IMR-90 (cell line): ENCODE measurements around the gene CNNM2. TPM values are rescaled to one million over a fixed set of nuclear protein-coding genes. Genes with fewer than 3 reads are reported as not detected.

Source experiments
- ATAC-seq: fragments of 200-7000 bp; cut with Tn5 transposase; 2 replicates; pipeline ENCODE4 v1.9.1; 2020; ENCODE audit warnings: low read depth, mild to moderate bottlenecking, moderate library complexity
- BruUV-seq: library from RNA; stranded (reverse); fragments of 400-500 nt; replicated peaks from 2 replicates; lab custom pipeline; 2021; lab: Mats Ljungman, UMichigan
- CTCF ChIA-PET: fragments of 300-600 bp; formaldehyde crosslinking; extraction: SDS; loops from one replicate; lab custom pipeline; 2021; ENCODE audit warnings: antibody characterized with exemption; lab: Yijun Ruan, JAX
- POLR2A ChIA-PET: fragments of 300-600 bp; sonication (Branson Sonifier 250); formaldehyde crosslinking; loops from one replicate; lab custom pipeline; 2022; ENCODE audit warnings: antibody characterized with exemption; ENCODE audit not compliant: unreplicated experiment; lab: Charles Lee
- DNase-seq: peaks from one replicate; pipeline ENCODE4 v3.0.0; 2013
- H2AFZ ChIP-seq: replicated peaks from 2 replicates; pipeline ENCODE3; 2013; ENCODE audit warnings: low read length, mild to moderate bottlenecking; ENCODE audit not compliant: poor library complexity
- H2AK5ac ChIP-seq: 2 replicates; pipeline ENCODE4 v1.6.1; 2013; ENCODE audit warnings: low read depth, low read length, inconsistent platforms
- H2AK9ac ChIP-seq: replicated peaks from 2 replicates; pipeline ENCODE3; 2013; ENCODE audit warnings: mild to moderate bottlenecking, low read depth, low read length, moderate library complexity; ENCODE audit not compliant: poor library complexity
- H2BK120ac ChIP-seq: 2 replicates; pipeline ENCODE4 v1.6.1; 2013; ENCODE audit warnings: low read depth, low read length, inconsistent platforms
- H2BK15ac ChIP-seq: 3 replicates; pipeline ENCODE4 v1.6.1; 2013; ENCODE audit warnings: low read depth, low read length, inconsistent platforms
- H2BK20ac ChIP-seq: 2 replicates; pipeline ENCODE4 v1.6.1; 2013; ENCODE audit warnings: low read depth, mild to moderate bottlenecking, inconsistent platforms, low read length, moderate library complexity
- H2BK5ac ChIP-seq: 2 replicates; pipeline ENCODE4 v1.6.1; 2013; ENCODE audit warnings: mild to moderate bottlenecking, low read depth, low read length, inconsistent platforms; ENCODE audit not compliant: poor library complexity, severe bottlenecking
- H3K14ac ChIP-seq: replicated peaks from 2 replicates; pipeline ENCODE4 v1.6.1; 2013; ENCODE audit warnings: low read depth, low read length, inconsistent platforms
- H3K18ac ChIP-seq: 2 replicates; pipeline ENCODE4 v1.6.1; 2013; ENCODE audit warnings: low read depth, low read length, control low read depth
- H3K23ac ChIP-seq: 2 replicates; pipeline ENCODE4 v1.6.1; 2013; ENCODE audit warnings: low read depth, low read length, inconsistent platforms
- H3K27ac ChIP-seq: 2 replicates; pipeline ENCODE4 v1.5.1; 2013; ENCODE audit warnings: mild to moderate bottlenecking, control low read depth, low read length; ENCODE audit not compliant: insufficient read depth
- H3K27me3 ChIP-seq: 2 replicates; pipeline ENCODE4 v1.6.1; 2013; ENCODE audit warnings: low read length; ENCODE audit not compliant: control insufficient read depth, insufficient read depth
- H3K36me3 ChIP-seq: 2 replicates; pipeline ENCODE4 v1.6.1; 2013; ENCODE audit warnings: low read length, mixed read lengths; ENCODE audit not compliant: control insufficient read depth, insufficient read depth
- H3K4ac ChIP-seq: 2 replicates; pipeline ENCODE4 v1.6.1; 2013; ENCODE audit warnings: low read depth, low read length, inconsistent platforms
- H3K4me1 ChIP-seq: 2 replicates; pipeline ENCODE4 v1.6.1; 2013; ENCODE audit warnings: low read length, mixed read lengths; ENCODE audit not compliant: control insufficient read depth, insufficient read depth
- H3K4me2 ChIP-seq: 2 replicates; pipeline ENCODE4 v1.6.1; 2013; ENCODE audit warnings: low read depth, mild to moderate bottlenecking, control low read depth, low read length, moderate library complexity
- H3K4me3 ChIP-seq: 2 replicates; pipeline ENCODE4 v1.5.1; 2013; ENCODE audit warnings: low read depth, mild to moderate bottlenecking, control low read depth, low read length, moderate library complexity; ENCODE audit not compliant: insufficient read depth
- H3K56ac ChIP-seq: 2 replicates; pipeline ENCODE4 v1.6.1; 2013; ENCODE audit warnings: low read length, inconsistent platforms; ENCODE audit not compliant: insufficient read depth; ENCODE audit errors: extremely low read depth
- H3K79me1 ChIP-seq, 2 experiments: 2 replicates each; pipeline ENCODE4 v1.6.1; 2013; ENCODE audit warnings: low read length in 2 of 2, inconsistent platforms in 1 of 2, low read depth in 1 of 2
- H3K9ac ChIP-seq: 2 replicates; pipeline ENCODE4 v1.6.1; 2013; ENCODE audit warnings: low read depth, low read length, control low read depth
- H3K9me1 ChIP-seq: 2 replicates; pipeline ENCODE4 v1.6.1; 2013; ENCODE audit warnings: low read length, inconsistent platforms; ENCODE audit not compliant: insufficient read depth
- H3K9me3 ChIP-seq: 2 replicates; pipeline ENCODE4 v1.6.1; 2013; ENCODE audit warnings: low read length; ENCODE audit not compliant: control insufficient read depth, insufficient read depth
- H4K20me1 ChIP-seq: 2 replicates; pipeline ENCODE4 v1.6.1; 2013; ENCODE audit warnings: low read length, inconsistent platforms; ENCODE audit not compliant: insufficient read depth
- H4K5ac ChIP-seq: 2 replicates; pipeline ENCODE4 v1.6.1; 2013; ENCODE audit warnings: mild to moderate bottlenecking, low read depth, low read length, control low read depth
- H4K8ac ChIP-seq, 2 experiments: 2 replicates each; pipeline ENCODE4 v1.6.1; 2013; ENCODE audit warnings: low read depth in 2 of 2, low read length in 2 of 2, control low read depth in 1 of 2, inconsistent platforms in 1 of 2
- H4K91ac ChIP-seq: 2 replicates; pipeline ENCODE4 v1.6.1; 2013; ENCODE audit warnings: low read depth, low read length, inconsistent platforms; ENCODE audit not compliant: insufficient read depth
- CEBPB ChIP-seq: IDR thresholded peaks from 2 replicates; pipeline ENCODE4 v1.6.1; 2012; ENCODE audit warnings: low read depth, low read length, improper control_type of control experiment
- FOS ChIP-seq: fragments of 150-350 bp; IDR thresholded peaks from 2 replicates; pipeline ENCODE4 v1.6.1; 2016; ENCODE audit warnings: low read depth, low read length
- MXI1 ChIP-seq: IDR thresholded peaks from 2 replicates; pipeline ENCODE4 v1.6.1; 2012; ENCODE audit warnings: low read depth, mild to moderate bottlenecking, low read length, moderate library complexity, borderline replicate concordance
- RAD21 ChIP-seq: IDR thresholded peaks from 2 replicates; pipeline ENCODE4 v1.6.1; 2012; ENCODE audit warnings: low read length, improper control_type of control experiment
- SMC3 ChIP-seq: fragments of 150-350 bp; IDR thresholded peaks from 2 replicates; pipeline ENCODE4 v1.6.1; 2016; ENCODE audit warnings: low read depth, mild to moderate bottlenecking, antibody characterized with exemption, low read length, moderate library complexity
- USF2 ChIP-seq: fragments of 150-350 bp; IDR thresholded peaks from 2 replicates; pipeline ENCODE4 v1.6.1; 2017; ENCODE audit warnings: mild to moderate bottlenecking, antibody characterized with exemption, low read length, low read depth
- WGBS, 2 experiments: methylation state at CpG; one replicate each; pipeline versions ENCODE4 v1.1.5 to v1.1.7; 2013; ENCODE audit warnings: missing lambda C conversion rate in 2 of 2; ENCODE audit not compliant: insufficient read length in 1 of 2; ENCODE audit errors: extremely low coverage in 2 of 2; 5-methylcytosine and 5-hydroxymethylcytosine counted together
- dilution Hi-C: fragments of 300-500 bp; cut with HindIII; formaldehyde crosslinking; loops from one replicate; pipeline ENCODE4 v1.14.3; 2018; ENCODE audit warnings: low sequenced_read_pairs; ENCODE audit not compliant: unreplicated experiment
- in situ Hi-C: fragments of 300-500 bp; cut with MboI; formaldehyde crosslinking; loops from 3 replicates; pipeline ENCODE4 v1.14.3; 2019; ENCODE audit warnings: low sequenced_read_pairs, inconsistent platforms, mixed read lengths
- intact Hi-C: fragments of 100-400 bp; cut with micrococcal nuclease; formaldehyde crosslinking; loops from 2 replicates; pipeline ENCODE4 v1.10.0; 2022
- polyA plus RNA-seq, 3 experiments: library from polyadenylated mRNA; depleted of rRNA; stranded (reverse); fragments of >200 nt; gene quantifications; 2 replicates each; pipeline ENCODE4 v1.2.3, GENCODE V29; 2012; ENCODE audit warnings: low replicate concordance in 1 of 3
- total RNA-seq: library from RNA; depleted of rRNA; stranded (reverse); fragments of >200 nt; gene quantifications from 2 replicates; pipeline ENCODE4 v1.2.3, GENCODE V29; 2012
- TF ChIP-seq, protein P1 (sequence below): conservative IDR thresholded peaks from 2 replicates; pipeline ENCODE4 v1.5.1; 2012; ENCODE audit warnings: mild to moderate bottlenecking, low read depth, low read length, improper control_type of control experiment
- TF ChIP-seq, protein P2 (sequence below): fragments of 150-350 bp; IDR thresholded peaks from 2 replicates; pipeline ENCODE4 v1.6.1; 2016; ENCODE audit warnings: low read depth, mild to moderate bottlenecking, low read length, moderate library complexity, borderline replicate concordance

CNNM2 gene
- total and polyA plus RNA-seq, 2 of the 4 experiments (the other 2 are of a cell fraction): 4.7 to 5.6 TPM

GRCh38 chr10:103055105-103055504 is 137.0 kb downstream of the CNNM2 start:
- DNase-seq (peak; percentile 72), ATAC-seq (peak; percentile 59)
- Histone ChIP-seq H2BK20ac (peak overlapping the region; percentile 87), H4K20me1 (no peaks in the 10 kb centered on the region), H3K4ac (peak overlapping the region; percentile 75), H2AK9ac (peak overlapping the region; percentile 35), H3K27ac (peak overlapping the region; percentile 44; the same call in 1 of the 2 replicates), H3K9me3 (peaks cover 6% of the 10 kb centered on the region; the same call in 1 of the 2 replicates), H3K18ac (peak overlapping the region; percentile 40), H2AFZ (peak overlapping the region; percentile 83), H2BK5ac (peak overlapping the region; percentile 78), H3K4me3 (no peak overlapping the region), H2BK15ac (peak overlapping the region; percentile 81; the same call in 2 of the 3 replicates), H3K4me1 (peaks cover 15% of the 10 kb centered on the region), H3K14ac (peak overlapping the region; percentile 93), H3K9ac (0 out of 2 replicates have a peak overlapping the region, but pooled peaks have one; percentile 2), H3K9me1 (peaks cover 21% of the 10 kb centered on the region), H4K8ac (peak overlapping the region; percentile 10 to 81; a peak in 2 of 4 replicates), H2BK120ac (peak overlapping the region; percentile 95), H2AK5ac (peak overlapping the region; percentile 97), H3K23ac (peak overlapping the region; percentile 67; the same call in 1 of the 2 replicates), H4K91ac (peak overlapping the region; percentile 83), H3K27me3 (no peaks in the 10 kb centered on the region), H3K79me1 (peaks cover 4 to 57% of the 10 kb centered on the region in 2 experiments; a peak in 3 of 4 replicates), H4K5ac (peak overlapping the region; percentile 8; the same call in 1 of the 2 replicates), H3K36me3 (peaks cover 5% of the 10 kb centered on the region), H3K56ac (no peak overlapping the region), H3K4me2 (peak overlapping the region; percentile 29)
- ChIA-PET CTCF (interaction anchor here (0.6 to 1.3 kb wide), 6 partner anchors 11 to 190 kb away, joined by 3 to 4 read pairs (median 4); partner anchors contain the start of gene CNNM2), POLR2A (interaction anchor here (0.5 kb wide), 1 partner anchor 1234 kb away, joined by 7 read pairs; no protein-coding TSS in a partner anchor)
- WGBS, 2 experiments: no CpG with 5 or more reads among the region's 4 CpGs
- no TSS peak for BruUV-seq
- intact Hi-C loops: no loop called here
- dilution Hi-C loops: no loop called here
- in situ Hi-C loops: no loop called here
- TF ChIP-seq CEBPB (no peak), FOS (no peak), RAD21 (no peak), USF2 (no peak), MXI1 (peak; percentile 54; the same call in 1 of the 2 replicates), SMC3 (no peak)
- TF ChIP-seq, protein P1, sequence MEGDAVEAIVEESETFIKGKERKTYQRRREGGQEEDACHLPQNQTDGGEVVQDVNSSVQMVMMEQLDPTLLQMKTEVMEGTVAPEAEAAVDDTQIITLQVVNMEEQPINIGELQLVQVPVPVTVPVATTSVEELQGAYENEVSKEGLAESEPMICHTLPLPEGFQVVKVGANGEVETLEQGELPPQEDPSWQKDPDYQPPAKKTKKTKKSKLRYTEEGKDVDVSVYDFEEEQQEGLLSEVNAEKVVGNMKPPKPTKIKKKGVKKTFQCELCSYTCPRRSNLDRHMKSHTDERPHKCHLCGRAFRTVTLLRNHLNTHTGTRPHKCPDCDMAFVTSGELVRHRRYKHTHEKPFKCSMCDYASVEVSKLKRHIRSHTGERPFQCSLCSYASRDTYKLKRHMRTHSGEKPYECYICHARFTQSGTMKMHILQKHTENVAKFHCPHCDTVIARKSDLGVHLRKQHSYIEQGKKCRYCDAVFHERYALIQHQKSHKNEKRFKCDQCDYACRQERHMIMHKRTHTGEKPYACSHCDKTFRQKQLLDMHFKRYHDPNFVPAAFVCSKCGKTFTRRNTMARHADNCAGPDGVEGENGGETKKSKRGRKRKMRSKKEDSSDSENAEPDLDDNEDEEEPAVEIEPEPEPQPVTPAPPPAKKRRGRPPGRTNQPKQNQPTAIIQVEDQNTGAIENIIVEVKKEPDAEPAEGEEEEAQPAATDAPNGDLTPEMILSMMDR: no peak
- TF ChIP-seq, protein P2, sequence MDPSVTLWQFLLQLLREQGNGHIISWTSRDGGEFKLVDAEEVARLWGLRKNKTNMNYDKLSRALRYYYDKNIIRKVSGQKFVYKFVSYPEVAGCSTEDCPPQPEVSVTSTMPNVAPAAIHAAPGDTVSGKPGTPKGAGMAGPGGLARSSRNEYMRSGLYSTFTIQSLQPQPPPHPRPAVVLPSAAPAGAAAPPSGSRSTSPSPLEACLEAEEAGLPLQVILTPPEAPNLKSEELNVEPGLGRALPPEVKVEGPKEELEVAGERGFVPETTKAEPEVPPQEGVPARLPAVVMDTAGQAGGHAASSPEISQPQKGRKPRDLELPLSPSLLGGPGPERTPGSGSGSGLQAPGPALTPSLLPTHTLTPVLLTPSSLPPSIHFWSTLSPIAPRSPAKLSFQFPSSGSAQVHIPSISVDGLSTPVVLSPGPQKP: no peak
